LHCN-M2 (cell line): Measurements from ENCODE around the gene PRR16. TPM values are rescaled to one million over a fixed set of nuclear protein-coding genes. Genes with fewer than 3 reads are reported as not detected.
"Not testable (repeated sequence)": the region's sequence is repeated elsewhere in the genome, so short reads cannot be mapped to it uniquely, and the experiment has no call there.

ENCODE experiments used
- DNase-seq: peaks from one replicate; pipeline ENCODE4 v3.0.0-alpha.2; 2012; ENCODE audit warnings: low read depth
- polyA plus RNA-seq: library from polyadenylated mRNA; unstranded; fragments of >200 nt; gene quantifications from one replicate; pipeline ENCODE4 v1.2.1, GENCODE V29; 2012; ENCODE audit warnings: missing spikeins
- total RNA-seq: library from RNA; depleted of rRNA; stranded (reverse); fragments of >200 nt; gene quantifications from 2 replicates; pipeline ENCODE4 v1.2.3, GENCODE V29; 2014; rRNA removed

The PRR16 gene
- total RNA-seq, result 30.3 and 34.1 TPM in 2 replicates
- polyA plus RNA-seq, result 55.3 TPM

DNA sequence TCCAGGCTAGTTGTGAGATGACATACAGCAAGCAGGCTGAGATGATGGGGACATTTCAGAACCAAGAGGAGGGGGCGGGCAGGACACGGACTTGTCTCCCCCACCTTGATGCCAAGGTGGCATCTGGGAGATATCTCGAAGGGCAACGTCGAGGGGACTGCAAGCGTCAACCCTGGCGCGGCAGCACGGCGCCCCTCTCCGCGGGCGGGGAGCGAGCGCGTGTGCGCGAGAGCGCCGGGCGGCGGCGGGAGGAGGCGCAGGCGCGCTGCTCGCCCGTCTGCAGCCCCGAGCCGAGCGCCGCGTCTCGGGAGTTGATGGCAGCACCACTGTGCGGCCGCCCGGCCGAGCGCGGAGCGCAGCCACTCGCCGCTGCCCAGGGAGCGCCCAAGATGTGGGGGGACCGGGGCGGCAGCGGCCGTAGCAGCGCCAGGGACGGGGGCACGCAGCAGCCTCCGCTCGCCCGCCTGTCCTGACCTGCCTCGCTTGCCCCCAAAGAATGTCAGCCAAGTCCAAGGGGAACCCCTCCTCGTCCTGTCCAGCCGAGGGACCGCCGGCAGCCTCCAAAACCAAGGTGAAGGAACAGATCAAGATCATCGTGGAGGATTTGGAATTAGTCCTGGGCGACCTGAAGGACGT lies at the start of gene PRR16:
TSS of gene PRR16 (plus strand) at position 310 of the 636 bp plus-strand sequence.
- peak; percentile 78 for DNase-seq

- no peak for DNase-seq
These were observed 48.1 kb upstream of the PRR16 start for GRCh38 chr5:120415985-120416384.

DNA sequence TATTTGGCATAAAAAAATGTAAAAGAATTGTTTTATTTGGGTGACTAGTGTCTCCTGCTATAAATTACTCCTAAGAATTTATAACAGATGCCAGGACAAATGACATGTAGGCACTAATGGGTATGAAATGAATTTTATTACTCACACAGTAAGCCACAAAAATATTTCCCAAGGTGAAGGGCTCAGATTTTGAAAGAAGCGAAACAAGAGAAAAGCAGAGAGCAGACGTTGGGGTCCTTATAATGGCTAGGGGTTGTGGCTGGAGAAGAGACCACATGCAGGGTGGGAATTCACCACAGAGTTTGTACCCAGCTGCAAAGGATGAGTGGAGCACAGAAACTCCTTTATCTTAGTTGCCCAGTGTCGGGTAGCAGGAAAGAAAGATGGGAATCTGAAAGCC lies 45.0 kb upstream of the PRR16 start:
- DNase-seq, result peak; percentile 88

DNA sequence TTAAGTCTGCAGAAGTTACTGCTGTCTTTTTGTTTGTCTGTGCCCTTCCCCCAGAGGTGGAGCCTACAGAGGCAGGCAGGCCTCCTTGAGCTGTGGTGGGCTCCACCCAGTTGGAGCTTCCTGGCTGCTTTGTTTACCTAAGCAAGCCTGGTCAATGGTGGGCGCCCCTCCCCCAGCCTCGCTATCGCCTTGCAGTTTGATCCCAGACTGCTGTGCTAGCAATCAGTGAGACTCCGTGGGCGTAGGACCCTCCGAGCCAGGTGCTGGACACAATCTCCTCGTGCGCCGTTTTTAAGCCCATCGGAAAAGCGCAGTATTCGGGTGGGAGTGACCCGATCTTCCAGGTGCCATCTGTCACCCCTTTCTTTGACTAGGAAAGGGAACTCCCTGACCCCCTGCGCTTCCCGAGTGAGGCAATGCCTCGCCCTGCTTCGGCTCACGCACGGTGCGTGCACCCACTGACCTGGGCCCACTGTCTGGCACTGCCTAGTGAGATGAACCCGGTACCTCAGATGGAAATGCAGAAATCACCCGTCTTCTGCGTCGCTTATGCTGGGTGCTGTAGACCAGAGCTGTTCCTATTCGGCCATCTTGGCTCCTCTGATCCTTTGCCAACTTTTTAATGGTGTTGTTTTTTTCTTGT lies 37.3 kb upstream of the PRR16 start:
- DNase-seq, result not testable (repeated sequence)

DNA sequence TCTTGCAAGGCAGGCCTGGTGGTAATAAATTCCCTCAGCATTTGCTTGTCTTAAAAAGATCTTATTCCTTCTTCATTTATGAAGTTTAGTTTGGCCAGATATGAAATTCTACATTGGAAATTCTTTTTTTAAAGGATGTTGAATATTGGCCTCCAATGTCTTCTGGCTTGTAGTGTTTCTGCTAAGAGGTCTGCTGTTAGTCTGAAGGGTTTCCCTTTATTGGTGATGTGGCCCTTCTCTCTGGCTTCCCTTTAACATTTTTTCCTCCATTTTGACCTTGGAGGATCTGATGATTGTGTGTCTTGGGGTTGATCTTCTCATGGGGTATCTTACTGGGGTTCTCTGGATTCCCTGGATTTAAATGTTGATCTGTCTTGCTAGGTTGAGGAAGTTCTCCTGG lies 33.5 kb upstream of the PRR16 start:
- DNase-seq, result no peak

- DNase-seq, result peak; percentile 36
These were observed 31.2 kb upstream of the PRR16 start for GRCh38 chr5:120432861-120433260.

DNA sequence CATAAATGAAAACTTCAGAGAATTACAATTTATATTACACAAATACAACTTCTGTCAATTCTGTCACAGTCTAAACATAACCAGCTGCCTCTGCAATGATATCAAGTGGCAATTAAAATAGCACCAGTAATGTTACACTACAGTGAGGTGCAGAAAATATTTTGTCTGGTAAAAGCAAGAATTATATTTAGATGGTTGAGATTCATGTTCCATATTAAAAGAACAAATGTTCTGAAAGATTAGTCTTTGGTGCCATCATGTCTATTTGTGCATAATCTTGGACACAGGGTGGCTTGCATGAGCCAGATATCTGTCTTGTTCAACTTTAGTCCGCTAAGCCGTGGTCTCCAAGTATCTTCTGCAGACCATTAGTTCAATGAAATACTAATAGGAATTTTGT lies 29.0 kb upstream of the PRR16 start:
- DNase-seq, result no peak

- peak; percentile 67 for DNase-seq
These were observed 27.1 kb upstream of the PRR16 start for GRCh38 chr5:120436996-120437395.

GRCh38 chr5:120442694-120443093 lies 21.4 kb upstream of the PRR16 start:
- DNase-seq, result no peak

DNA sequence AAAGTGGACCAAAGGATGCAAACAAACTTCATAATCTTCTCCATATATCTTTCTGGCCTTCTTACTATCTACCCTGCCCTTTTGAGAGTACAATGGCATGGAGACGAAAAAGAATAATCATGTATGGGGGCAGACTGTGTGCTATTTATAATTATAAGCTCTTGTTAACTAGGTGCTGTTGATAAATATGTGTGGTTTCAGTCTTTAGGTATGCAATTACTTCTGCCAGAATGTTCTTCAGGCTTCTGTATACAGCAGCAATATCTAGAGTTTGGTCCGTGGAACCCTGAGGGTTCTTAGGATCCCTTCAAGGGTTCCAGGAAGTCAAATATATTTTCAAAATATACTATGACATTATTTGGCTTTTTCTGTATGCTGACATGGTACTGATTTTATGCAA lies 20.5 kb upstream of the PRR16 start:
- DNase-seq, result no peak

DNA sequence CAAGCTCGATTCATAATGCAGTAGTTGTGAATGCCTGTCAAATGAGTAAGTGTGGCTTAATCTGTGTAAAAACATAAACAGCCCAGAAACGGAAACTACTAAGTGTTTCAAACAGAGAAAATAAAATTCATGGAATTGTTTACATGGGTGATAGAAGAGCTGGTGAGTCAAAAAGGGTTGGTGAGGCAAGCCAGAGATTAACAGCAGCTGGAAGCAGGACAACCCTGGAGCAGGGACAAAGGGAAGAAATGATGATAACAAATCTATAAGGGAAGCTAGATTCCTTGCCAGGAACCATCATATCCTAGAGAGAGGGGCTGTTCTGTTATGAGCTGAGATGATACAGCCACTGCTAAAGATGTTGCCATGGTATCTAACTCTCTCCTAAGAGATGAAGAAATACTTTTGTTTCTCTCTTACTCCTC lies 18.0 kb upstream of the PRR16 start:
- peak; percentile 94 for DNase-seq

DNA sequence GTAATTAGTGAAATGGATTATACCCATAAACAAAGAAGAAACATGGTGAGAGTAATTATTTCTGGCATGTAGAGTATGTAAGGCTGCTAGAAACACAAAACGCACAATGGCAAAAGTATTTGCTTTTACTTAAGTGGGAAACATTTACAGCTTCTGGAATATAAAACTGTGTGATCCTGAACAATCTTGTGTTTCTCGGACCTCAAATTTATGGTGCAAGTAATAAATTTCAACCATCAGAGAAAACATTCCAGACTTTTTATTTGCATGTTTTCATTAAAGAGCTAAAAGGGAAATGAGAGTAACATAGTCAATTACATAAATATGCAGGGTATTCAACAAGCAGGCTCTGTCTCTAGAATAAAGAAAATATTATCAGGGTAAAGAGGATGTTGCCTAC lies 17.2 kb upstream of the PRR16 start:
- DNase-seq, result no peak

DNA sequence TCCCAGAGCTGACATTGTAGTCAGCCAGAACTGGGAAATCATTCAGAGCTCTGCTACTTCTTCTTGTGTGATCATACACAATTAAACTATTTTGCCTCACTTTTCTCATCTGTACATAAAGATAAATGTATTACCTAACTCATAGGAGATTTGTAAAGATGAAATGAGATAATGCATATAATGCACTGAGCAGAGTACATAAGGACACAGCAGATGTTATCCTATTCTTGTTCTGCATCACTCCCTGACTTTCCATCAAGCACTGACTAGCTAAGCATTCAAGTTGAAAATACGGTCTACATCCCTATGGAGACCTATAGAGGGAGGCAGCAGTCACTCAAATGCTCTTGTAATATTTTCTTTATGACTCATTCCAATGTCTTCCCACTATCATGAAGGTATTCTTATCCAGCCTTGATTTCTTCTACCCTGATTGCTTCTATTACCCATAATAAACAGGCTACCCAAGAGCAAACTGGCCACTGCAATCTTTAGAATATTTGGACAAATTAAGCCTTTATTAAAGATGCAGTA lies 16.3 kb upstream of the PRR16 start:
- peak; percentile 63 for DNase-seq

DNA sequence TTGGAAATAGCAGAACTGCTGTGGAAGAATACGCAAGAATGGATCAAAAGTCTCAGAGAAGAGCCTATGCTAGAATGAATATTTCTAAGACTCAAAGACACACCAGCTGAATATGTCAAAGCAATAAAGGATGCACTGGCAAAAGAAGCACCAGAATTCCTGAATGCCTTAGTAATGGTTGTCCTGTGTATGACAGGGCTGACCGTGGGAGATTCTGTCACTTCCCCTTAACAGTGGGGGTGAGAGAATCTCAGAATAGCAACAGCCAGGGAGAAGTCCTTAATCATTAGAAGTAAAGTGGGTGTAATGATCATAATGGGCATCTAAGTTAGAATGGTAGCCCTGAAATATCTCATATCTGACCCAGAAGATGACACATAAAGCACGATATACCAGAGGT lies 14.6 kb upstream of the PRR16 start:
- peak; percentile 67 for DNase-seq

- no peak for DNase-seq
These were observed 13.2 kb upstream of the PRR16 start for GRCh38 chr5:120450910-120451309.

- DNase-seq, result no peak
These were observed 12.7 kb upstream of the PRR16 start for GRCh38 chr5:120451445-120451844.

DNA sequence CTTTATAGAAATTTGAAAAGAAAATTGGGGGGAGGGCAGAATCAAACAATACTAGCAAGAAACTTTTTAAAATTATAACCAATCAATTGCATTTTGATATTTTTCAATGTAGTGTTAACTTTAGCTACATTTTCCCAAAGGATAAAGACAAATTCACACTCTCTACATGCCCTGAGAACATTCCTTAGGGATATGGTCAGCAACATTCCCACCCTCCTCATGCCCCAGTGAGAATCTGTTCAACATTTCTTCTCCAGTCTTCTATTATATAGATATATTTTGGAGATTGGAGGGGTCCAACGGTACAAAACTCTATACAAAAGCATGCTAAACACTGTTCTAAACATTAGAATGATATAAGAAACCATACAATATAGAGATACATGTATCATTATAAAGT lies 11.6 kb upstream of the PRR16 start:
- peak; percentile 48 for DNase-seq

- peak; percentile 87 for DNase-seq
These were observed 9.9 kb upstream of the PRR16 start for GRCh38 chr5:120454094-120454798.

- no peak for DNase-seq
These were observed 8.1 kb upstream of the PRR16 start for GRCh38 chr5:120456006-120456405.

DNA sequence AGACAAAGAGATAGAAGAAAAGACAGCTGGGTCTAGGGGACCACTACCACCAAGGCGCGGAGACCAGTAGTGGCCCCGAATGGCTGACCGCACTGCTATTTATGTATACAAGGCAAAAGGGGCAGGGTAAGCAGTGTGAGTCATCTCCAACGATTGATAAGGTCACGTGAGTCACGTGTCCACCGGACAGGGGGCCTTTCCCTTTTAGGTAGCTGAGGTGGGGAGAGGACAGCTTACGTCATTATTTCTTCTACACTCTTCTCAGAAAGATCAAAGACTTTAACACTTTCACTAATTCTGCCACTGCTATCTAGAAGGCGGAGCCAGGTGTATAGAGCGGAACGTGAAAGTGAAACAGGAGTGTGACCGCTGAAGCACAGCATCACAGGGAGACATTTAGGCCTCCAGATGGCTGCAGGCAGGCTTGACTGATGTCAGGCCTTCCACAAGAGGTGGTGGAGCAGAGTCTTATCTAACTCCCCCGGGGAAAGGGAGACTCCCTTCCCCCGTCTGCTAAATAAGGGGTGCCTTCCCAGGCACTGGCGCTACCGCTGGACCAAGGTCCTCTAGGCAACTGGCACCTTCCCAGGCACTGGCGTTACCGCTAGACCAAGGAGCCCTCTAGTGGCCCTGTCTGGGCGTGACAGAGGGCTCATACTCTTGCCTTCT lies 6.1 kb upstream of the PRR16 start:
- peak; percentile 66 for DNase-seq

DNA sequence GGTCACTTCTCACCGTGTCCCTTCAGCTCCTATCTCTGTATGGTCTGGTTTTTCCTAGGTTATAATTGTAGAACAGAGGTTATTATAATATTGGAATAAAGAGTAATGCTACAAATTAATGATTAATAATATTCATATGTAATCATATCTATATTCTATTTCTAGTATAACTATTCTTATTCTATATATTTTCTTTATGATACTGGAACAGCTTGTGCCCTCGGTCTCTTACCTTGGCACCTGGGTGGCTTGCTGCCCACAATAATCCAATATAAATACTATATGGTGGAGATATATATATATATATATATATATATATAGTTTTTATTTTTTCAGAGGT lies 5.6 kb upstream of the PRR16 start:
- not testable (repeated sequence) for DNase-seq

- no peak for DNase-seq
These were observed 2.8 kb upstream of the PRR16 start for GRCh38 chr5:120461251-120461650.
